Ammon's horn (tissue), 1 donor: Measurements from ENCODE around the gene PXMP2.

ENCODE experiments used
- DNase-seq: peaks from one replicate; pipeline ENCODE4 v3.0.0-alpha.2; 2016; ENCODE audit warnings: low spot score

Gene PXMP2

GRCh38 chr12:132687211-132688164 is at the start of gene PXMP2, which contains the start of gene POLE:
Gene PXMP2 (plus strand): TSS chr12:132687587. CDS start chr12:132687671, 84 bp downstream.
Gene POLE (minus strand): TSS chr12:132687342. CDS start chr12:132687315, 27 bp downstream.
- DNase-seq: peak; percentile 94

- DNase-seq: no peak
Measured at GRCh38 chr12:132637811-132638210, 49.6 kb upstream of the PXMP2 start.

- peak; percentile 55 for DNase-seq
Measured at GRCh38 chr12:132638541-132639408, 48.6 kb upstream of the PXMP2 start.

GRCh38 chr12:132639956-132640520 is 47.3 kb upstream of the PXMP2 start:
- DNase-seq: no peak

GRCh38 chr12:132640936-132641335 is 46.5 kb upstream of the PXMP2 start:
- DNase-seq: no peak

- no peak for DNase-seq
Measured at GRCh38 chr12:132641811-132642650, 45.4 kb upstream of the PXMP2 start.

GRCh38 chr12:132642846-132643835 is 44.2 kb upstream of the PXMP2 start:
- DNase-seq: no peak

GRCh38 chr12:132646850-132647249 is 40.5 kb upstream of the PXMP2 start:
- DNase-seq: no peak

- no peak for DNase-seq
Measured at GRCh38 chr12:132647858-132648257, 39.5 kb upstream of the PXMP2 start.

GRCh38 chr12:132648616-132649225 is 38.7 kb upstream of the PXMP2 start:
- no peak for DNase-seq

- DNase-seq: no peak
Measured at GRCh38 chr12:132649226-132649945, 38.0 kb upstream of the PXMP2 start.

GRCh38 chr12:132651444-132652100 is 35.8 kb upstream of the PXMP2 start:
- no peak for DNase-seq

- no peak for DNase-seq
Measured at GRCh38 chr12:132653567-132654290, 33.7 kb upstream of the PXMP2 start.

GRCh38 chr12:132657004-132657727 is 30.2 kb upstream of the PXMP2 start:
- no peak for DNase-seq

GRCh38 chr12:132658149-132658894 is 29.1 kb upstream of the PXMP2 start:
- DNase-seq: no peak

- DNase-seq: no peak
Measured at GRCh38 chr12:132659146-132659545, 28.2 kb upstream of the PXMP2 start.
